Umbilical cord (tissue), 2 donors: ENCODE results near the gene SELENOT. TPM values are rescaled to one million over a fixed set of nuclear protein-coding genes. Genes with fewer than 3 reads are reported as not detected.
"Not testable (repeated sequence)": the region's sequence is repeated elsewhere in the genome, so short reads cannot be mapped to it uniquely, and the experiment has no call there.

Source experiments
- DNase-seq: peaks from one replicate; pipeline ENCODE4 v3.0.0-alpha.2; 2015; ENCODE audit warnings: low spot score
- total RNA-seq: library from RNA; depleted of rRNA; stranded (reverse); fragments of >200 nt; gene quantifications from one replicate; pipeline ENCODE4 v1.2.3, GENCODE V29; 2014; ENCODE audit warnings: low replicate concordance; ENCODE audit not compliant: insufficient read depth

Gene SELENOT
- total RNA-seq, 1 donor from 2014 or later, result 59.9 TPM

GRCh38 chr3:150607267-150608065, 4.3 kb downstream of the SELENOT start:
- no peak for DNase-seq

DNA sequence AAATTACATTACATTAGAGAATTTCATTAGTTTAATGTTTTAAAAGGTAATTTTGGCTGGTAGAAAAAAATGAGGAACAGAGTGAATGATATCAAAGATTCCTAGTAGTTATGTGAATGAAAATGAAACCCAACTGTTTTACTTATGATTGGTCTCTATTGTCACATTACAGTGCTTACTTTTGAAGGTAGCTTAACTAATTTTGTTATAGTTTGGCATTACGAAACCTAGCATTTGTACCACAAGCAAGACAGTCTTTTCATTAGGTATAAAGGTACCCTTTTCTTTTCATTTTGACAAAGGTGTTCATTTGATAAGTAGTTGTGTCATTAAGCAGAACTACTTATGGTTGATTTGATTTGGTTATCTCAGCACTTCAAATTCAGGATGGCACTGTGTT, 6.9 kb downstream of the SELENOT start:
- DNase-seq, result no peak

DNA sequence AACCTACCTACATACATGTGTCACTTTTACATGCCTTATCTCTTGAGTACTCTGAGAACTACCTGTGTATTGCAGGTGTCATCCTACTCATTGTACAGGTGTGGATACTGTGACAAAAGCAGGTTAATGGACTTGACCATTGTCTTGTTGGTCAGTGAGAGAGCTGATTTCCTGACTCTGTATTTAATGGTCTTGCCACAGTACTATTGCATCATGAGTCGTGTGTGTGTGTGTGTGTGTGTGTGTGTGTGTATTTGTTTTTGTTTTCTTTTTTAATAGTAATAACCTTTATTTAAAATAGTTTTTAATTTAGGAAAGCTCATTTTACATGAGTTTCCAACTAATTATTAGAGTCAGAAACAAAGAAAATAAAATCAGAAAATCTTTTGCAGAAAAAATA, 7.7 kb downstream of the SELENOT start:
- DNase-seq, result no peak

DNA sequence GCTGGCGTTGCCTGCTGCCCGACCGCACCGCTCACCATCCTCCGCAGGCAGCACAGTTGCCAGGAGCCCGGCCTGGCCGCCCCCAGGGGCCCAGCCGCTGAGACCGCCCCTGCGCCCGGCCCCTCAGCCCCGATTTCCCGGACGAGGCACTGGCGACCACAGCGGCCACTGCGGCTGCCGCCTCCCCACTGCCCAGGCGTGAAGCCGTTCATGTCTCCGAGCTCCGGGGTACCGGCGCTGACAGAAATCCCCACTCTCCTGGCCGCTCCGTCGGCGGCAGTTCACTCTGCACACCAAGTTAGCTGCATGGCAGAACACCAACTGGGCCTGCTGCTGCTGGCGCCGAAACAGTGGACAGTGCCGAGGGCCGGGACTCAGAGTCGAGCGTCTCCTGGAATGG, 8.5 kb downstream of the SELENOT start:
- DNase-seq, result no peak

- DNase-seq, result no peak
Measured at GRCh38 chr3:150612494-150612893, 9.4 kb downstream of the SELENOT start.

DNA sequence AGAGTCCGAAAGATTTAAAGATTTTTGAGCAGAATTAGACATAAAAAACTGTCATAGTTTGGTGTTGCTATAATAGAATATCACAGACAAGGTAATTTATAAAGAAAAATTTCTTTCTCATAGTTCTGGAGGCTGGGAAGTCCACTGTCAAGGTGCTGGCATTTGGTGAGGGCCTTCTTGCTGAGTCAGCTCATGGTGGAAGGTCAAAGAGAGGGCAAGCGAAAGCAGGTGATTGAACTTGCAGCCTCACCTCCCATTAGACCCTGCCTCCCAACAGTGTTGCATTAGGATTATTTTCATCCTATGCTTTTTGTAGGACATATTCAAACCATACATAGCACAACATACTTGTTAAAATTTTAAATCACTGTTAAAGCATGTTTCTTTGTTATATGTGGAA, 9.9 kb downstream of the SELENOT start:
- DNase-seq, result no peak

DNA sequence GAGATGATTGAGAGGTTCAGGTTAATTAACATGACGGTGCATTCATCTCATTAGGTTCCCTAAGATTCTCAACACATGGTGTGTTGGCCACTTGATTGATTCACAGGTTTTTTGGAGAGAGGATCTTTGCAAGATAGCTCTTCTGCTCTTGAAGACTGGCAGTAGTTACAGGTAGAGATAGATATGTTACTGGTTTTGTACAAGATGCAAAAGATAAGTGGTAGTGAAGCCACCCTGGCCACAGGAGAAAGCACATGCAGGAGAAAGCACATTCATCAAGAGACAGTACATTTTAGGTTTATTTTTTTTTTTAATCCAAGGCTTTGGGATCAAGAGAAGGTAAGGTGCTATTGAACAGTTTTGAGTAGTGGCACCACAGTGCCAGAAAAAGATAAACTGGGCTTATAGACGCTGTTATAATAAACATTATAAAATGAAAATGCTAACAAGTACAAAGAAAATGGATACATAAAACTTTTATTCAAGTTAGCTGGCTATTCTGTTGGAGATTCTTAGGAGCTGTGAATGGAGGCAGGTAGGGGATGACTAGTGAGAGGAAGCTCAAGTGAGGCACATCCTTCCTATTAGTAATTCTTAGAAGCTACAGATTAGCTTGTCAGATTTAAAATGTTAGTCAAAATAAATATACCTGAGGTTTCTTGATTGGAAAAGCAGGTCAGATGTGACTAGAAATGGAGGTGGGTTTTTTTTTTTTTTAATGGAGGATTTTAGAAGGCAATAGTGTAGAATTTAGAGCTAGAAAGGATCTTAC, 10.8 kb downstream of the SELENOT start:
- DNase-seq, result no peak

GRCh38 chr3:150620002-150620689, 17.0 kb downstream of the SELENOT start:
- DNase-seq, result no peak

DNA sequence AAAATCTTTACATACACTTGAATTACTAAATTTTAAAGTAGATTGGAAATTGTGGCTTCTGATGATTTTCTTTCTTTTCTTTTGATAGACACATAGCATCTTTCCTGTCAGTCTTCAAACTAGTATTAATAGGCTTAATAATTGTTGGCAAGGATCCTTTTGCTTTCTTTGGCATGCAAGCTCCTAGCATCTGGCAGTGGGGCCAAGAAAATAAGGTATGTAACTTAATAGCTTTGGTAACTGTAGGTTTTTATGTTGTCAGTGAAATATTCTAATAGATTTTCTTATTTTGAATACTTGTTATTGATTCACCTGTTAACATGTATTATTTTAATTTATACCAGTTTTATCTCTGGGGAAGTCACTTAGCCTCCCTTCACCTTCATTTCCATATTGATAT, 19.8 kb downstream of the SELENOT start:
- DNase-seq, result not testable (repeated sequence)

DNA sequence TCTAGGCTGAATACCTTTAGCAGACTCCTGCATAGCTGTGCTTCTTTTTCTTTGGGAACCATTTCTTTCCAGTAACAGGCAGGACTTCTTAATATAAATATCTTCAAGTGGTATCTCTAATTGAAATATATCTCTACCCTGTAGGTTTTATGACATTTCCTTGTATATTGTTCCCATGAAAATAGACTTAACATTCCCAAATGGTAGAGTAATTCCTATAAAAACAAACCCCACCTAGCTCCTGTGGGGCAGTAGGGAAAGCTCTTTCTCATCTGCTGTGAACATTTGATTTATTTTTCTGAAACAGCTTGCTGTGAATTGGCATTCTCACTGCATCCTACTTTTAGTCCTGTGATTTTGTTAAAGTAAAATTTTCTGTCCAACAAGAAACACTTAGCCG, 20.8 kb downstream of the SELENOT start:
- no peak for DNase-seq

GRCh38 chr3:150626148-150626930, 23.2 kb downstream of the SELENOT start:
- no peak for DNase-seq

- DNase-seq, result peak; percentile 89
Measured at GRCh38 chr3:150627557-150627956, 24.4 kb downstream of the SELENOT start.

DNA sequence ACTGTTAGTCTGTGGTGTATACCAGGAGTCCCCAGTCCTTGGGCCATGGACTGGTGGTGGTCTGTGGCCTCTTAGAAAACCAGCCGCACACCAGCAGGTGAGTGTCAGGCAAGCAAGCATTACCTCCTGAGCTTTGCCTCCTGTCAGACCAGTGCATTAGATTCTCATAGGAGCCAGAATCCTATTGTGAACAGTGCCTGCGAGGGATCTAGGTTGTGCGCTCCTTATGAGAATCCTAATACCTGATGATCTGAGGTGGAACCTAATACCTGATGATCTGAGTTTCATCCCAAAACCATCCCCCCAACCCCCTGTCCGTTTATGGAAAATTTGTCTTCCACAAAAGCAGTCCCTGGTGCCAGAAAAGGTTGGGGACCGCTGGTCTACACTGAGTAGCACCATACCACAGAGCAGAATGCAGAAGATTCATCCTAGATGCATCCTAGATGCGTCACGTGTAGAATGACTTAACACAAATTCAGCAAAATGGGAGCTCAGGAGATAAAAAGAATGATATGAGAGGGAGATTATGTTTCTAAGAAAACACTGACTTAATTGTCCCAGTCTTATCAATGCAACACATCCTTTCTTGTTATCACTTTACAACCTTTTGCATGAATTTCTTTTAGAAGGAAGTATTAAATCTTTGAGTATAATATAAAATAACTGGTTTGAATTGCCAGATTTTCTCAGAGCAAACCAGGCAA, 28.5 kb downstream of the SELENOT start:
- no peak for DNase-seq

DNA sequence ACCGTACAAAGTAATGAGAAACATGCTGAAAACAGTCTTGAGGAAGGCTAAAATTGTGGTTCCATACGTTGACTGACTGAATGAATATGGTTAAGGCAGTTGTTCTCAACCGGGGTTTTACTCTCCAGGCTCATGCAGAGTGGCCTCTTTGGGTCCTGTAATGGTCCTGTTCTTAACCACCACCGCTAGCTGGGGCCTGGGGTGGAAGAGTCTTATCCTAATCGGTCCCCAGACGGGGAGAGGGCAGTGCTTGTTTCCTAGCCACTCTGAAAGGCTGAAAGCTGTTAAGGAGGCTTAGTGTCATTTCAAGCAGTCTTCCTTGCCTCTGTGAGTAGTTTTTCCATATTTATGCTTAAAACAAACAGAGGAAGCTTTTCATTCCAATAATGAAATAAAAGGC, 32.0 kb downstream of the SELENOT start:
- no peak for DNase-seq

- no peak for DNase-seq
Measured at GRCh38 chr3:150635526-150635925, 32.4 kb downstream of the SELENOT start.

DNA sequence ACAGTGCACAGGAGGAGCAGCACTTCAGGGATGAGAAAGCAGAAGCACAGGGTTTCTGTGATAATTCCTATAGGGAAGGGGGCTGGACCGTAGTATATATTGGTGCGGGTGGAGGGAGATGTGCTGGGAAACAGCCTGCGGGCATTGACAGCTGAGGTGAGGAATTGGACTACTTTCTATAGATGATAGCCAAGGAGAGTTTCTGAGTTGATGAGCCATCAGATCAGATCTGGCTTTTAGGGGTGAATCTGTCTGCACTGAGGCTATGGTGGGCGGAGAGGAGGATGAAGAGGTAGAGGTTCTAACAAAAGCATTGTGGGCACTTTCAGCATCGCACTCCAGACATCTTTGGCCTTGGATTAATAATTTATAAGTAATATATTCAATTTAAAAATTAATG, 33.1 kb downstream of the SELENOT start:
- no peak for DNase-seq

DNA sequence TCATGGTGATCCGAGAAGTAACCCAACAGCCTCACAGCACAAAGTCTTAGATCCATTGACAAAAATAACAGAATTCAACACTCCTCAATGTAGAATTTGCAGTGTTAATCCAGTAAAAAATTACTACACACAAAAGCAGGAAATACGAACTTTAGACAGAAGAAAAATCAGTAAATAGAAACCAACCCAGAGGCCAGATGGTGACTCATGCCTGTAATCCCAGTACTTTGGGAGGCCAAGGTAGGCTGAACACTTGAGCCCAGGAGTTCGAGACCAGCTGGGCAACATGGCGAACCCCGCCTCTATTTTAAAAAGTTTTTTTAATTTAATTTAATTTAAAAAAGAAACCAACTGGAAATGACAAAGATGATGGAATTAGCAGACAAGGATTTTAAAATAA, 36.1 kb downstream of the SELENOT start:
- DNase-seq, result no peak

GRCh38 chr3:150640256-150640655, 37.1 kb downstream of the SELENOT start:
- DNase-seq, result no peak

DNA sequence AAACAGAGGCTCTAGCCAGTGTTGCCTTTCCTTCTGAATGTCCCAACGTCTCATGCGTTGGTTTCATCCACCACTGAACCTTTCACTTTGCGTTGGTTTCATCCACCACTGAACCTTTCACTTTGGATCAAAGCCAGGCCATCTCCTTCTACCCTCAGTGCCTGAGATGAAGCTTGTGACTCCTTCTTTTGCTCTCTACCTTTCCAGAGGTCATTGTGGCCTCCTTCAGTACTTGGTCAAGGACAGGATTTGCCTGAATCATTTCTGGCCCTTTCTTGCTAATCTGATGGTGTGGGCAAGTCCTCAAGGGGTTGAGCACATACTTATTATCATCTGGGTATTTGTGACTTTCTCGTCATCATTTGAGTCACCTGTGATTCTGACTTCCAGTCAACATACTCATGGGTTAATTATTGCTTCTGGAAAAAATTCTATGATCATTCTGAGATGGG, 50.0 kb downstream of the SELENOT start:
- DNase-seq, result no peak

GRCh38 chr3:150656316-150656715, 53.2 kb downstream of the SELENOT start:
- DNase-seq, result no peak
